H1 (cell line): ENCODE results near the gene ROBO2. TPM values are rescaled to one million over a fixed set of nuclear protein-coding genes. Genes with fewer than 3 reads are reported as not detected.

ENCODE experiments used
- CHD2 ChIP-seq: IDR thresholded peaks from 2 replicates; pipeline ENCODE4 v1.6.1; 2012; ENCODE audit warnings: low read length, improper control_type of control experiment
- PHF8 ChIP-seq: fragments of 200-600 bp; sonication (generic); conservative IDR thresholded peaks from 2 replicates; pipeline ENCODE4 v1.7.1; 2012; ENCODE audit warnings: low read depth, mild to moderate bottlenecking, inconsistent platforms, low read length, moderate library complexity
- polyA plus RNA-seq, 7 experiments: library from polyadenylated mRNA; depleted of rRNA in 3 of 7; stranded (reverse) in 5 of 7; unstranded in 2 of 7; fragments of >200 nt in 5 of 7; fragments of 200-250 nt in 2 of 7; gene quantifications; 1 replicate in 5 of 7; 2 replicates in 1 of 7; 4 replicates in 1 of 7; pipeline versions ENCODE4 v1.2.1 to v1.2.3, GENCODE V29; 2011 to 2013; ENCODE audit warnings: missing spikeins in 2 of 7, mixed read lengths in 2 of 7
- total RNA-seq: library from RNA; stranded (reverse); fragmentation: NEBNext Ultra II Directional; extraction: Animal tissue kit (Norgen Biotek cat#: 25700); gene quantifications from 2 replicates; pipeline ENCODE4 v1.2.1, GENCODE V29; 2021

ROBO2 gene
- total and polyA plus RNA-seq, 2 of the 8 experiments (the other 6 are each of a cell fraction or from before 2014, with no cell fraction given), result 1.5 to 2.9 TPM

DNA sequence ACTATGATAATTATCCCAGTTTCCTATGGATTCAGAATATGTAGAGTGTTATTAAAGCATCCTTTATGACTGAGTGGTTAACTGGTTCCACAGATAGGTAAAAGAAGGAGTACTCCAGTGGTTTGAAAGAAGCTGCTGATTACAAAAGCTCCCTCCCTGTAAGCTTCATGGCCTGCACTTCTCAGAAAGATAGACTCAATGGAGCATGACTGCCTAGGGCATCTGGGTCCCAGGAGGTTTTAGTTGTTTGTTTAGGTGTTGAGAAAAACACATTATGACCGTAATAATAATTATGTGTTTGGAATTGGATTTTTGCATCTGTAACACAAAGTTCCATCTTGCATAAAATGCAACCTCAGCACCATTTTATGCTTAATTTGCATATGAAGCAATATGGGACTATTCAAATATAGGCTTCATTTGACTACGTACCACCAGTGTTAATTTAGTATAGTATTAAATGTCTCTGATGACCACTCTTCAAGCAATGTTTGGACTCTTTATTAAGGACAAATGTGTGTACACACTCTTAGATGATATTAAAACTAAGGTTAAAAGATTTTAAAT is 121.1 kb downstream of the ROBO2 start (continued):
- TF ChIP-seq CHD2 (no peak), PHF8 (no peak)
